HPDE6-E6E7 (cell line): ENCODE data around the gene PCLO.

Experiments used
- DNase-seq: peaks from one replicate; pipeline ENCODE4 v3.0.0; 2011; ENCODE audit warnings: missing footprints; ENCODE audit errors: extremely low spot score

The PCLO gene

GRCh38 chr7:83040484-83040883 lies 122.2 kb downstream of the PCLO start:
- no peak for DNase-seq

DNA sequence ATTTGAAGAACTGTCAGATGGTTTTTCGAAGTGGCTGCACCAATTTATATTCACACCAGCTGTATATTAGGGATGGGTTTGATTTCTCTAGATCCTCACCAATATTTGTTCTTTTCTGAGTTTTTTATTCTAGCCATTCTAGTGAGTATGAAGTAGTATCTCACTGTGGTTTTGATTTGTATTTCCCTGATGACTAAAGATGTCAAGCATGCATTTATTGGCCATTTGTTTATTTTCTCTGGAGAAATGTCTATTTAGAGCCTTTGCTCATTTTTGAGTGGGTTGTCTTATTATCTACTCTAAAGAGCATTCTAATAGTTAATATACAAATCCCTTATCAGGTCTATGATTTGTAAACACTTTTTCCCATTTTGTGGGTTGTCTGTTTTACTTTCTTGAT lies 123.9 kb downstream of the PCLO start:
- DNase-seq = no peak

DNA sequence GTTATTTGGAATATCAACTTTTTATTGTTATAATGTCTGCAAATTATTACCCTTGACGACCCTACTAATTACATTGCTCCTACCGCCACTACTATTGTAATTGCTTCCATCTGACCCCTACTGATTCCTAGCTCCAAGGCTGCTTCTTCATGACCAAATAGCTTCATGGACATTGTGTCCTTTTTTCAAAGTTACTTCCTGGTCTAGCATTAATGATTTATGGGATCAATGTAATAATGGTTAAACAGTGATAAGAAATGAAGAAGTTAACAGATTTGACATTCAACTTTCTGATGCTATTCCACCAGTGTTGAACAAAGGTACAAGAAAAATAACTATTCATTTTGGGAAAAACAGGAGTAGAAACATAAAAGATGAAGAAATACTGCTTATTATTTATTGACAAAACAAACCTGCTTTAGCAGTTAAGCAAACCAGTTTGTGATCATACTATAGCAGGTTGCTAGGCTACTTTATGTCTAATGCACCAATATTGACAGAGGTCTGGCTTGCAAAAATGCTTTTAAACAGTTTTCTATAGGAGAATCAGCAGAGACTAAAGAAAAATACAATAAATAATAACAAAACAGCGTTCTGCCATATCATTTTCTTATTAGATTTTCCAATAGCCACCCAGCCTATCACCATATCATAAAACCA lies 125.8 kb downstream of the PCLO start:
- DNase-seq = no peak

DNA sequence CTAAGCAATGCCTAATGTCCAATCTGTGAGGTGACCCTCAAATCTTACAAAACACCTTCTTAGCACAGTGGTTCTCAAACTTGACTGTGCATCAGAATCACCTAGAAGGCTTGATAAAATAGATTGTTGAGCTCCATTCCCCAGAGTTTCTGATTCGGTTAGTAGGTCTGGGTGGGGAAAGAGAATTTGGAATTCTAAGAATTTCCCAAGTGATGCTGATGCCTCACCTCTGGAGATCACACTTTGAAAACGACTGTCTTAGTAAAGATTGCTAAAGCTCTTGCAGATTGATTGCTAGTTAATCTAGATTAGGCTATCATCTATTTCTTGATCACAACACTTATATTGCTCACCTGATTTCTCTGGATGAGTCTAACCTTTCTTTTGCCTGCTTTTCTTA lies 126.6 kb downstream of the PCLO start:
- no peak for DNase-seq

- no peak for DNase-seq
Measured at GRCh38 chr7:83032195-83032594, 130.5 kb downstream of the PCLO start.

GRCh38 chr7:83023817-83024665 lies 138.6 kb downstream of the PCLO start:
- DNase-seq = peak; percentile 13

- DNase-seq = no peak
Measured at GRCh38 chr7:83021032-83021431, 141.7 kb downstream of the PCLO start.

GRCh38 chr7:83020161-83020560 lies 142.5 kb downstream of the PCLO start:
- DNase-seq = no peak

GRCh38 chr7:83015916-83016315 lies 146.8 kb downstream of the PCLO start:
- no peak for DNase-seq

- DNase-seq = no peak
Measured at GRCh38 chr7:83014546-83014945, 148.1 kb downstream of the PCLO start.

DNA sequence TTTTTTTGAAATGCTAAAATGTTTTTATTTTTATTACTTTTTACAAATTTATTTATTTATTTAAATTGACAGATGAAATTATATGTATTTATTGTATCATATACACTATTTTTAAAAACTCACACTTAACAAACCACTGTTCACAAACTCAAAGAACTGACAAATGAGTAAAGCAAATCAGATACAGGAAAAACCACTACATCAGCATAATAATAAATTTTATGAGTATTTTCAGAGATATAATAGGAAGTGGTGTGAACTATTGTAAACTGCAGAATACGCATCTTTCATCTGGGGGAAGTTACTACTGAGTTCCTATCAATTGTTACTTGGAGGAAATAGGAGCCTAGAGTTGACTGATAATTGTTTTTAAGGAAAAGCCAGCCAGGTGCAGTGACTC lies 150.7 kb downstream of the PCLO start:
- no peak for DNase-seq

GRCh38 chr7:83005410-83005809 lies 157.3 kb downstream of the PCLO start:
- DNase-seq = no peak

DNA sequence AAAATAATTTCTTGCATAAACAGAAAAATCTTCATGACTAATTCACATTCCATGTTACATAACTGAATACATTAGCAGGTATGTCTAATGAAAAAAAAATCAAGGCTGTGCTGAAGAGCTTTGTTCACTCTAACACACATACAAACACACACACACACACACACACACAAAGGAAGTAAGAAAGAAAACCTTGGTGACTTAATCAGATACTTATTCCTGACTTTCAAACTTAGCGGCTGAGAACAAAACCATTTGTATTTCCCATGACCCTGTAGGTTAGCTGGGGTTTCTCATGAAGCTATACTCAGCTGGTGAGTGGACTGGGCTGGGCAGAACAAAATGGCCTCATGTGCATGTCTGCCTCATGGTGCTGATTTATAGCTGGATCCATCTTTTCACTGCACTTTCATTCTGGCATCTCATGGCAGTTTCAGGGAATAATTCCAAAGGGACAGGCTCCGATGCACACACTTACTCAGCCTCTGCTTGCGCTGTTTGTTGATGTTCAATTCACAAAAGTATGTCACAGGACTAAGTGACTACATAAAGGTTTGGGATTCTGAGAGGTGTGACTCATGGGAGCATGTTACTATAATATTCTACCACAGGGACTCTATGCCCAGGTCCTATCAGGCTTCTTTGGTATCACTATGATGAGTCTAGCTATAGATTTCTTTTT lies 161.2 kb downstream of the PCLO start:
- DNase-seq = peak; percentile 9

GRCh38 chr7:82998436-82998835 lies 164.2 kb downstream of the PCLO start:
- no peak for DNase-seq

- DNase-seq = no peak
Measured at GRCh38 chr7:82985144-82985802, 177.4 kb downstream of the PCLO start.

- no peak for DNase-seq
Measured at GRCh38 chr7:82980130-82980788, 182.4 kb downstream of the PCLO start.

DNA sequence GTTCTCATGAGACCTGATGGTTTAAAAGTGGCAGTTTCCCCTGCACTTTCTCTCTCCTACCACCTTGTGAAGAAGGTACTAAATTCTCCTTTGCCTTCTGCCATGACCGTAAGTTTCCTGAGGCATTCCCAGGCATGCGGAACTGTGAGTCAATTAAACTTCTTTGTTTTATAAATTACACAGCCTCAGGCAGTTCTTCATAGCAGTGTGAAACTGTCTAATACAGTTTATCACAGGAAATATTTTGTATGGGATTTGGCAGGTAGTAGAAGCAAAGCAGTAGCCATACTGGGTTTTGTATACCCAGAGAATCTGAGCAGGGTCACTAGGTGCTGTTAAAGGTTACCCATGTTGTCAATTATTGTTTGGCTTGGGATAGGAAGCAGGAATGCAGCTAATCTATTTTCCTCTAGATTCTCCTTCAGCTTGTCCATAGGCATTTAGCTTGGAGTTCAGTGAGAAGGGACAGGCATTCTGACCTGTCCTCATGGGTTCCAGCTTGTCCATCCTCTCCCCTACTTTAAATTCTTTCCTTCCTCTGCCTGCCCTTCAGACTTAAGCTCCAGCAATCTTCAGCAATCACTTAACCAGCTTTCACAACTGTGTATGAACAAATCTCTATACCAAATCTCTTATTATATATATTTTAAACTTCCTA lies 186.7 kb downstream of the PCLO start:
- no peak for DNase-seq

DNA sequence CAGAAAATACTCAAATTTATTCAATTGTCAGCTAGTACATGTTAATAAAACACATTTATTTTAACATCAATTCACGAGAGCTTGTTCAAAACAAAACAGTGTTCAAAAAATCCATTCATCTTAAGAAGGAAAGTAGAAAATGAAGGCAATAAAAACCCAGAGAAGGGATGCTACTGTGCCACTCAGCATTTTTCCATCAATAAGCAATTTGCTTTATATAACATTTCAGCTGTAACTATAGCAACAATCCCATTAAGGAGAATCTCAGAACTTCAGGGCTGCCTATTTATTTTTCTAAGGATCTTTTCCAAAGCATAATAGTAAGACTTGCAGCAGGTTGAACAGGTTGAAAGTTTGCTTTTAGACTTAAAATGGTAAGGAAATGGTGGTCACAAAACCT lies 190.5 kb downstream of the PCLO start:
- no peak for DNase-seq

DNA sequence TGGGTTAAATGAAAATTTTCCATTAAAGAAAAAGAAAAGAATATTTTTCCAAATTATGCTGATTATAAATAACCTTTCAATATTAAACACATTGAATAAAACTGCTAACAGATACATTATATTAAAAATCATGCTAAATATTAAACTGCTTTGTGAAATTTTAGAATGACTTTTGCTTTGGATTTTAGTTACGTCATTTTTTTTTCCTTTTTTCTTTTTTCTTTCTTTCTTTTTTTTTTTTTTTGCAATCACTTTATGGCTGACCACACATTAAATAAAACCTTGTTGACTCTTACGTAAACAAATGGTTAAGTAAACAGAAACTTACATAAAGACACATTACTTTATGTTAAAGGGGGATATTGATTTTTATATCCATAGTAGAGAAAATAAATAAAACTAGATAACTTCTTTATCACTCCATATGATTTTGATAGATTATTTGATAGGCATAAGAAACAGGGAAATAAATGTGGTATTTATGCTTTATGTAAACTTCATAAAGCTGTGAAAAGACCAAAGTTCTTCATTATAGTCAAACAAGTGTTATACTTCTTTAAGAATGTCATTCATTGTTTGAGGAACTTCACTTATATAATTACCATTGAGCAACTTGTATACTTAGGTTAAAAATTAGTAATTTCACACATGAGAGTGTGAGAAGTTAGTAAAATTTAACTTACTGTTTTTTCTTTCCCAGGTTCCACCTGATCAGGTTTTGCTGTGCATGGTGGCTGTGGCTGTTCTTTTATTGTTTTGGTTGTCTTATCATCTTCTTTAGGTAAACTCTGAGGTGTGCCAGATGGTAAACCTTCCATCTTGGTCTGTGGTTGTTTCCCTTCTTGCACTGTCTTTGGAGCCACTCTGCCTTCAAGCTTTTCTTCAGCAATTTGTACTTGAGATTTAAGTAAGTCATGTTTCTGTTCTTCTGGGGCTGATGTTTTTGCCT lies 197.3 kb downstream of the PCLO start:
- no peak for DNase-seq
